DND-41 (cell line): Measurements from ENCODE around the gene ZBTB48.

Experiments used
- EZH2 ChIP-seq: IDR thresholded peaks from 3 replicates; pipeline ENCODE4 v1.6.1; 2012; ENCODE audit warnings: borderline replicate concordance, low read depth, mild to moderate bottlenecking, moderate library complexity, low read length, inconsistent platforms; ENCODE audit not compliant: severe bottlenecking
- TF ChIP-seq, protein P1 (sequence below): IDR thresholded peaks from 2 replicates; pipeline ENCODE4 v1.5.1; 2012; ENCODE audit warnings: borderline replicate concordance, low read length, moderate library complexity, mild to moderate bottlenecking; ENCODE audit not compliant: poor library complexity, severe bottlenecking; ENCODE audit errors: extremely low read depth

GRCh38 chr1:6535214-6535613 is 44.6 kb upstream of the ZBTB48 start:
- TF ChIP-seq, protein P1, sequence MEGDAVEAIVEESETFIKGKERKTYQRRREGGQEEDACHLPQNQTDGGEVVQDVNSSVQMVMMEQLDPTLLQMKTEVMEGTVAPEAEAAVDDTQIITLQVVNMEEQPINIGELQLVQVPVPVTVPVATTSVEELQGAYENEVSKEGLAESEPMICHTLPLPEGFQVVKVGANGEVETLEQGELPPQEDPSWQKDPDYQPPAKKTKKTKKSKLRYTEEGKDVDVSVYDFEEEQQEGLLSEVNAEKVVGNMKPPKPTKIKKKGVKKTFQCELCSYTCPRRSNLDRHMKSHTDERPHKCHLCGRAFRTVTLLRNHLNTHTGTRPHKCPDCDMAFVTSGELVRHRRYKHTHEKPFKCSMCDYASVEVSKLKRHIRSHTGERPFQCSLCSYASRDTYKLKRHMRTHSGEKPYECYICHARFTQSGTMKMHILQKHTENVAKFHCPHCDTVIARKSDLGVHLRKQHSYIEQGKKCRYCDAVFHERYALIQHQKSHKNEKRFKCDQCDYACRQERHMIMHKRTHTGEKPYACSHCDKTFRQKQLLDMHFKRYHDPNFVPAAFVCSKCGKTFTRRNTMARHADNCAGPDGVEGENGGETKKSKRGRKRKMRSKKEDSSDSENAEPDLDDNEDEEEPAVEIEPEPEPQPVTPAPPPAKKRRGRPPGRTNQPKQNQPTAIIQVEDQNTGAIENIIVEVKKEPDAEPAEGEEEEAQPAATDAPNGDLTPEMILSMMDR = no peak
- TF ChIP-seq EZH2 = no peak
